Vagina (tissue), 2 donors: Measurements from ENCODE around the gene SLC6A6. TPM values are rescaled to one million over a fixed set of nuclear protein-coding genes. Genes with fewer than 3 reads are reported as not detected.

Experiments used
- DNase-seq, 2 donors: peaks; one replicate each; pipeline ENCODE4 v3.0.0-alpha.2; 2017; ENCODE audit errors: extremely low spot score in 2 of 2
- H3K27ac ChIP-seq: fragments of 200-600 bp; sonication (generic); one replicate; pipeline ENCODE4 v1.5.1; 2019
- H3K27me3 ChIP-seq: fragments of 200-600 bp; sonication (generic); one replicate; pipeline ENCODE4 v1.5.1; 2019
- H3K36me3 ChIP-seq, 2 donors: fragments of 200-600 bp; sonication (generic); one replicate each; pipeline ENCODE4 v1.5.1; 2017 to 2019
- H3K4me1 ChIP-seq: fragments of 200-600 bp; sonication (generic); one replicate; pipeline ENCODE4 v1.5.1; 2019
- H3K4me3 ChIP-seq, 2 donors: fragments of 200-600 bp; sonication (generic); 1 replicate in 1 of 2; 2 replicates in 1 of 2; pipeline ENCODE4 v1.5.1; 2016 to 2019
- H3K9me3 ChIP-seq: fragments of 200-600 bp; sonication (generic); one replicate; pipeline ENCODE4 v1.5.1; 2019
- POLR2A ChIP-seq, 2 donors: fragments of 450-650 bp; IDR thresholded peaks; one replicate each; pipeline ENCODE4 v1.6.1; 2017; ENCODE audit warnings: antibody characterized with exemption in 2 of 2, mild to moderate bottlenecking in 2 of 2, moderate library complexity in 2 of 2
- POLR2AphosphoS5 ChIP-seq, 2 donors: sonication (generic); formaldehyde crosslinking; IDR thresholded peaks; one replicate each; pipeline ENCODE4 v1.9.0; 2017; ENCODE audit warnings: antibody characterized with exemption in 2 of 2, mild to moderate bottlenecking in 2 of 2, low read depth in 1 of 2; ENCODE audit not compliant: insufficient read depth in 1 of 2
- intact Hi-C: fragments of 100-400 bp; cut with DNase I; formaldehyde crosslinking; loops from one replicate; pipeline ENCODE4 v1.15.1; 2023
- total RNA-seq: library from RNA; depleted of rRNA; stranded (reverse); fragments of >200 nt; gene quantifications from one replicate; pipeline ENCODE4 v1.2.3, GENCODE V29; 2016
- TF ChIP-seq, protein P1 (sequence below), 3 experiments: fragments of 450-650 bp in 2 of 3; fragments of 200-600 bp in 1 of 3; sonication (generic) in 1 of 3; IDR thresholded peaks; one replicate each; pipeline ENCODE4 v1.5.1; 2017 to 2019; ENCODE audit warnings: antibody characterized with exemption in 3 of 3, mild to moderate bottlenecking in 2 of 3, moderate library complexity in 2 of 3

SLC6A6 gene
- total RNA-seq, 1 donor from 2014 or later = 30.7 TPM

DNA sequence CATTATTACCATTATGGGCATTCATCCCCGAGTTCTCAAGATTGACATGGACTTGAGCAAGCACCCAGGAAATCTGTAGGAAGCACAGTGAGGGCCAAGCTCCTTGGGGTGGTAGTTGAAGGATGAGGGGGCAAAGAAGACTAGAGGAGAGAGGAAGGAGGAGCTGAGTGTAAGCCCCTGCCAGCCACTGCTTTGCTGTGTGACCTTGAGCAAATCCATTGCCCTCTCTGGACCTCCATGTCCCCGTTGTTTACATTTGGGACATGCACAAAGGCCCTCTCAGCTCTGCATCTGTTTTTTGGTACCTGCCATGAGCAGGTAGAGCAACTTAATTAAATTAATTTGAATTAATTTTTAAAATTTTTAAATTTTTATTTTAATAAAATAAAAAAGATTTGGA is 33.5 kb upstream of the SLC6A6 start:
- H3K4me1 ChIP-seq = peaks cover 37% of the 10 kb centered on the region
- no peaks in the 10 kb centered on the region for H3K27me3 ChIP-seq
- TF ChIP-seq POLR2A (IDR thresholded peaks at IDR 0.05) = no peak
- TF ChIP-seq, protein P1, sequence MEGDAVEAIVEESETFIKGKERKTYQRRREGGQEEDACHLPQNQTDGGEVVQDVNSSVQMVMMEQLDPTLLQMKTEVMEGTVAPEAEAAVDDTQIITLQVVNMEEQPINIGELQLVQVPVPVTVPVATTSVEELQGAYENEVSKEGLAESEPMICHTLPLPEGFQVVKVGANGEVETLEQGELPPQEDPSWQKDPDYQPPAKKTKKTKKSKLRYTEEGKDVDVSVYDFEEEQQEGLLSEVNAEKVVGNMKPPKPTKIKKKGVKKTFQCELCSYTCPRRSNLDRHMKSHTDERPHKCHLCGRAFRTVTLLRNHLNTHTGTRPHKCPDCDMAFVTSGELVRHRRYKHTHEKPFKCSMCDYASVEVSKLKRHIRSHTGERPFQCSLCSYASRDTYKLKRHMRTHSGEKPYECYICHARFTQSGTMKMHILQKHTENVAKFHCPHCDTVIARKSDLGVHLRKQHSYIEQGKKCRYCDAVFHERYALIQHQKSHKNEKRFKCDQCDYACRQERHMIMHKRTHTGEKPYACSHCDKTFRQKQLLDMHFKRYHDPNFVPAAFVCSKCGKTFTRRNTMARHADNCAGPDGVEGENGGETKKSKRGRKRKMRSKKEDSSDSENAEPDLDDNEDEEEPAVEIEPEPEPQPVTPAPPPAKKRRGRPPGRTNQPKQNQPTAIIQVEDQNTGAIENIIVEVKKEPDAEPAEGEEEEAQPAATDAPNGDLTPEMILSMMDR (IDR thresholded peaks at IDR 0.05) = no peak
- TF ChIP-seq POLR2AphosphoS5 (IDR thresholded peaks at IDR 0.05; ENCODE audit: insufficient read depth in 1 of 2, low read depth in 1 of 2) = no peak
- no peaks in the 10 kb centered on the region for H3K36me3 ChIP-seq
- no peak for DNase-seq
- intact Hi-C loops = no loop called here
- no peak overlapping the region for H3K27ac ChIP-seq
- no peaks in the 10 kb centered on the region for H3K9me3 ChIP-seq
- no peak overlapping the region for H3K4me3 ChIP-seq

DNA sequence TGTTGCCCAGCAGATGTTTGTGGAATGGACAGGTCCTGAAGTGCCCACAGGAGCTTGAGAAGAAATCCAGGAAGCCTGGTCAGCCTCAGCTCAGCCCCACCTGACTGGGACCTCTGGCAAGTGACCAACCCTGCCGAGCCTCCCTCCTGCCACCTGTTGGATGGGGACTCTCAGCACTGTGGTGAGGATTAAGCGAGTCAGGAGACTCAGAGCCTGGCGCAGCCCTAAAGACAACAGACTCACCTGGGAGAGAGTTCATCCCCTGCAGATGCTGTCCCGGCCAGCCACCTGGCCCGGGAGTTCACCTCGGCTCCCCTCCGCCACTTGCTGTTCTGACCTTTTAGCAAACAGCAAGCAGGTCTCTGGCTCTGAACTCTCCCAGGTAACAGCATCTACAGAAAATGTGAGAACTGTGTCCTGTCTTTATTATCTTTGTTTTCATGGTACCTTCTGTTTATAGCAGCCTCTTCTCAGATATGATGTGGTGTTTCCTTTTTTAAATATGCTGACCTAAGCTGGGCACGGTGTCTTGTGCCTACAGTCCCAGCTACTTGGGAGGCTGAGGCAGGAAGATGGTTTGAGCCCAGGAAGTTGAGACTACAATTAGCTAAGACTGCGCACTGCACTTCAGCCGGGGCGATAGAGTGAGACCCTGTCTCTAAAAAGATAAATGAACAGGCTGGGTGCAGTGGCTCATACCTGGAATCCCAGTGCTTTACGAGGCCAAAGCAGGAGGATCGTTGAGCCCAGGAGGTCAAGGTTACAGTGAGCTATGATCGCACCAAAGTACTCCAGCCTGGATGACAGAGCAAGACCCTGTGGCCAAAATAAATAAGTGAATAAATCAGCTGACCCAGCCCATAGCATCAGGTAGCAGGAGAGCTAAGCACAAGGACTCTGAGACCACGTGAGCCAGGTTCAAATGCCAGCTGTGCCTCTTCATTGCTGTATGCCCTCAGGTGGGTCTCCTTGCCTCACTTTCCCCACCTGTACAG is 32.4 kb upstream of the SLC6A6 start:
- Histone ChIP-seq H3K4me3 (no peak overlapping the region), H3K36me3 (no peaks in the 10 kb centered on the region), H3K9me3 (no peaks in the 10 kb centered on the region), H3K4me1 (peaks cover 48% of the 10 kb centered on the region), H3K27me3 (no peaks in the 10 kb centered on the region), H3K27ac (no peak overlapping the region)
- intact Hi-C loops = no loop called here
- TF ChIP-seq, protein P1 (IDR thresholded peaks at IDR 0.05) = no peak
- no peak for TF ChIP-seq POLR2A (IDR thresholded peaks at IDR 0.05)
- no peak for TF ChIP-seq POLR2AphosphoS5 (IDR thresholded peaks at IDR 0.05; ENCODE audit: insufficient read depth in 1 of 2, low read depth in 1 of 2)
- no peak for DNase-seq

DNA sequence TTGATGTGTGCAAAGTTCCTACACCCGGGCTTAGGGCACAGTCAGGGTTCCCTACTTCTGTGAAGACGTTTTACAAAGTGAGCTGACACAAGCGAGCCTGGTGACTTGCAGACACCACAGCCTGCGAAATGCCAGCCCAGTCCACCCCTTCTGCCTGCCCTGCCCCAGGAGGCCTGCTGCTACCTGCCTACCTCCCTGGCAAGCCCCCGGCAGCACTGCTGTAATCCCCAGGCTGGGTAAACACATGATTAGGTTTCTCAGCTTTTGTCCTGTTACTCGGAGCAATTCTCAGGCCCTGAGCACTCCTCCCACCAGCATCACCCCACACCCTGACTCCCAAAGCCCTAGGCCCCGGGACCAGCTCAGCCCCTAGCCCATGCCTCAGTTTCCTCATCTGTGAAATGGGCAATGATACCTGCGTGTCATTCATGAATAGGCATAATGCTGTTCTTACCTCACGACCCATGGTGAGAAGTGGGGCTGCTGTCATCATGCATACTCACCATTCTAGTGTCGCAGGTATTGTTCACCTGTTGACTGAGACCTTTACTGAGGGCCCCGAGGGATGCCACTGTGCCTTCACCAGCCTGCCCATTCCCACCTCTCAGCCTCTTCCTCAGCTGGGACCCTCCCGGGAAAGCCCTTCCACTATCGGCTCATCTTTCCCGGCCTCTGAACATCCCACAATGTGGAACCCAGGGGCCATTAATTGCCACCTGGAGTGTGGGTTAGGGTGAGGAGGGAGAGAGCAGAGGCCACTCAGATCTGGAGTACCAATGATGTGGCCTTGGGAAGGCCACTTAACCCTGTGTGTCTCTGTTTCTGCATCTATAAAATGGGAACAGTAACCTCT is 31.5 kb upstream of the SLC6A6 start:
- intact Hi-C loops = no loop called here
- Histone ChIP-seq H3K4me3 (no peak overlapping the region), H3K27me3 (no peaks in the 10 kb centered on the region), H3K27ac (no peak overlapping the region), H3K9me3 (no peaks in the 10 kb centered on the region), H3K36me3 (no peaks in the 10 kb centered on the region), H3K4me1 (peaks cover 52% of the 10 kb centered on the region)
- TF ChIP-seq POLR2AphosphoS5 (IDR thresholded peaks at IDR 0.05; ENCODE audit: insufficient read depth in 1 of 2, low read depth in 1 of 2) = no peak
- no peak for DNase-seq

DNA sequence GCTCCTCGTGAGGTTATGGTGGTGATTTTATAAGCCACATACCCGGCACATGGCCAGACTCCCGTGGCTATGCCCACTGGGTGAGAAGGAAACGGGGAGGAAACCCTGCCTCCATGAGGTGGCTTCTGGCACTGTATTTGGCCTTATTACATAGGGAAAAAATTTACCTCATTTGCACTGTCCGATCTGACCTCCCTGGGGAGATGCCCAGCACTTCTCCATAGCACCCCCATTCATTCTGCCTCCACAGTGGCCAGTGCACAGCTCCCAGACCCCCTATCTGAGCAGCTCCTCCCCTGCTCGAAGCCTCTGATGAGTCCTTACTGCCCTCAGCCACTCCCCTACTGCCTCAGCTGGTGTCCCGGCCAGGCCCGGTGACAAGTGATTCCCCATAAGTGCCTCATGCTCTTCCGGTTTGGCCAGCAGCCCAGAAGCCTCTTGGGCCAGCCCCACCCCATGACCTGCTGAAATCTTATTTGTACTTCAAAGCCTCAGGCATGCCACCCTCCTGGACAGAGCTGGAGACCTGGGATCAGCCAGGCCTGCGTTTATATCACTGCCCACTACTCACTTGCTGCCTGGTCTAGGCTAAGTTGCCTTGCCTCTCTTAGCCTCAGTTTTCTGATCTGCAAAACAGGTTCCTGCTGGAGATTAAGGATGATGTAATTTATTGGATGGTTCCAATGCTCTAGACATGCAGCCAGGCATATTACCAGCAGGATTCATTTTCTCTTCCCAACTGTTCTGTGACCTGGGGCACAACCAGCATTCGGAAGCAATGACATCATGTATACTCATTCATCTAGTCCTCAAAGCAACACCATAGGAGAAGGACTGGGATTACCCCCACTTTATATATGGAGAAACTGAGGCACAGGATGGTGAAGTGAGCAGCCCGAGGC is 30.6 kb upstream of the SLC6A6 start:
- Histone ChIP-seq H3K27ac (no peak overlapping the region), H3K4me3 (no peak overlapping the region), H3K36me3 (no peaks in the 10 kb centered on the region), H3K4me1 (peaks cover 52% of the 10 kb centered on the region), H3K27me3 (no peaks in the 10 kb centered on the region), H3K9me3 (no peaks in the 10 kb centered on the region)
- no peak for DNase-seq
- intact Hi-C loops = no loop called here
- TF ChIP-seq, protein P1 (IDR thresholded peaks at IDR 0.05) = no peak
- peak; percentile 45 for TF ChIP-seq POLR2AphosphoS5 (IDR thresholded peaks at IDR 0.05; ENCODE audit: insufficient read depth in 1 of 2, low read depth in 1 of 2)

DNA sequence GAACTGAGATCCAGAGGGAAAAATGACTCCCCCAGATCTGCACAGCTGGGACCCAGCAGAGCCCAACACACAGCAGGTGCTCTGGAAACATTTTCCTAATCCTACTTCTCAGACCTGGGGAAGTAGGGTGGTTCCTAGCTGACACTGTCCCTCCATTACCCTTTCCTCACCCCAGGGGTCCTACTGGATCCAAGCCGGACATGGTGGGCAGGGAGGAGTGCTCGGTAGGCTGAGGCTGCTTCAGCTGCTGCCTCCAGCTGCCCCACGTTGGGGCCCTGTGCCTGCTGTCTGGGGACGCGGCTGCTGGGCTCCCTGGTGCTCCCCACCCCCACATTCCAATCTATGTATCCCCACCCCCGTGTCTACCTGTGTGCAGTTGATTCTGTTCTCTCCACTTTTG is 29.8 kb upstream of the SLC6A6 start:
- H3K27me3 ChIP-seq = no peaks in the 10 kb centered on the region
- H3K27ac ChIP-seq = no peak overlapping the region
- H3K4me3 ChIP-seq = no peak overlapping the region
- peaks cover 52% of the 10 kb centered on the region for H3K4me1 ChIP-seq
- DNase-seq = no peak
- no peaks in the 10 kb centered on the region for H3K9me3 ChIP-seq
- TF ChIP-seq POLR2A (IDR thresholded peaks at IDR 0.05) = no peak
- TF ChIP-seq POLR2AphosphoS5 (IDR thresholded peaks at IDR 0.05; ENCODE audit: insufficient read depth in 1 of 2, low read depth in 1 of 2) = no peak
- H3K36me3 ChIP-seq = no peaks in the 10 kb centered on the region
- intact Hi-C loops = no loop called here
